Measurements from ENCODE around the gene SELENBP1.
"Not testable (repeated sequence)": the region's sequence is repeated elsewhere in the genome, so short reads cannot be mapped to it uniquely, and the experiment has no call there.

SELENBP1 gene

DNA sequence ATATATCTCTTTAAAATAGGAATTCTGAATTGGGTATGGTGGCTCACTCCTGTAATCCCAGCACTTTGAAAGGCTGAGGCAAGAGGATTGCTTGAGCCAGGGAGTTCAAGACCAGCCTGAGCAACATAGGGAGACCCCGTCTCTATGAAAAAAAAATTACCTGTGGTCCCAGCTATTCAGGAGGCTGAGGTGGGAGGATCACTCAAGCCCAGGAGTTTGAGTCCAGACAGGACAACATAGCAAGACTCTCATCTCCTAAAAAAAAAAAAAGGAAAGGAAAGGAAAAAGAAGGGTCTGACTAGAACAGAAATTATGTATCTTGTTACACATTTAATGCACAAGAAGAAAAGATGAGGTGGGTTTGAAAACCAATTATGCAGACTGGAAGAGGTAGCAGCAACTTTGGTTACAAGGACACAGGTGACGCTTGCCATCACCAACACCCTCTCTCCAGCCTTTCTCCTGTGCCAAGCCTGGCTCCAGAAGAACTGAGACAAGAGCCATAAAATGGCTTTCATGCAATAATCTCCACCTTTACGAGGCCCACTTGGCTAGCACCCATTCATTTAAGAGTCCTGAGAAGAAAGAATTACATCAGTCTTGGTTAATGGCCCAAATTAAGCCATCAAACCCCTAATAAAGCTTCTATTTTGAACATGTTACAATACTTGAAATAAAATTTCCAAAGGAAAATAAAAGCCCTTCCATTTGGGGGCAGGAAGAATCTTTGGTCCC lies 4.8 kb upstream of the SELENBP1 start:
- DNase-seq (ENCODE audit: low read depth in 3 of 3, low spot score in 1 of 3): no peak

DNA sequence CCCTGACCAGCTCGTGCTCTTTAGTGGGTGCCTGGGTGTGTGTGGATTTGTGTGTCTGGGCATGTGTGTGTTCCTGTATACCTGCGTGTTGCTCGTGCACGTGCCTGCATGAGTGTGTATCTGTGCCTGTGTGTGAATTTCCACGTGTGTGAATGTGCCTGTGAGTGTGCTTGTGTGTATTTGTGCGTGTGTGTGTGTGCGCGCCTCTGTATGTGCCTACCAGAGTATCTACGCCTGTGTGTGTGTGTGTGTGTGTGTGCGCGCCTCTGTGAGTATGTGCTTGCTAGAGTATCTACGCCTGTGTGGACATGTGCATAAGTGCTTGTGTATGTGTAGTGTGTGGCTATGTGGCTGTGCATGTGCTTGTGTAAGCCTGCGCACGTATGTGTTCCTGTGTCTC lies 691 bp upstream of the SELENBP1 start:
- DNase-seq (ENCODE audit: low read depth in 3 of 3, low spot score in 1 of 3): no peak

DNA sequence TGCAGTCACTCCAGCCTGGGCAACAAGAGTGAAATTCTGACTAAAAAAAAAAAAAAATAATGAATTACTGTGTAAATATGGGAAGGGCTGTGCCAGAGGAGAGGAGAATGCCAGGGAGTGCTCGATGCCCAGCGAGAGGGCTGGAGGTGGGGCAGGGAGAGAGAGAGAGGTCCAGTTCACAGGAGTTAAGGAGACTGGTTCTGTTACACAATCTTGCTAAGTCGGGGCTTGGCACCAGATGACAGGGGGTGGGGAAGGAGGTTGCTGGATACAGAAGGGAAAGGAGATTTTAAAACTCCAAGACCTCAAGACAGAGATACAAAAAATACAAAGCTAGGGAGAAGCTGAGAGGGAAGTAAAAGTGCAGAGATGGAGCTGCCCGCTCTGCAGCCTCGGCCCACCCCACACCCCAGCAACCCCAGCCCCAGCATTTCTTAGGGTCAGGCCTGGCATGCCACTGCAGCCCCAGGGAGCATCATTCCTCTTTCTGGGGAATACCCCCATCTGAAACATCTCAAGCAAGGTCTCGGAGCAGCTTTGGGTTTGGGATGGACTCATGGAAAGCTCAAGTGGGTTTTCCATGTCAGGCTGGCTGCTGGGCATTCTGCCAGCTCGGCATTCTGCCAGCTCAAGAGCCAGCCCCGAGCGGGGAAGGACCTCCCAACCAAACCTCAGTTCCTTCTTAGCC lies 991 bp downstream of the SELENBP1 start:
- no peak for DNase-seq (ENCODE audit: low read depth in 3 of 3, low spot score in 1 of 3)

DNA sequence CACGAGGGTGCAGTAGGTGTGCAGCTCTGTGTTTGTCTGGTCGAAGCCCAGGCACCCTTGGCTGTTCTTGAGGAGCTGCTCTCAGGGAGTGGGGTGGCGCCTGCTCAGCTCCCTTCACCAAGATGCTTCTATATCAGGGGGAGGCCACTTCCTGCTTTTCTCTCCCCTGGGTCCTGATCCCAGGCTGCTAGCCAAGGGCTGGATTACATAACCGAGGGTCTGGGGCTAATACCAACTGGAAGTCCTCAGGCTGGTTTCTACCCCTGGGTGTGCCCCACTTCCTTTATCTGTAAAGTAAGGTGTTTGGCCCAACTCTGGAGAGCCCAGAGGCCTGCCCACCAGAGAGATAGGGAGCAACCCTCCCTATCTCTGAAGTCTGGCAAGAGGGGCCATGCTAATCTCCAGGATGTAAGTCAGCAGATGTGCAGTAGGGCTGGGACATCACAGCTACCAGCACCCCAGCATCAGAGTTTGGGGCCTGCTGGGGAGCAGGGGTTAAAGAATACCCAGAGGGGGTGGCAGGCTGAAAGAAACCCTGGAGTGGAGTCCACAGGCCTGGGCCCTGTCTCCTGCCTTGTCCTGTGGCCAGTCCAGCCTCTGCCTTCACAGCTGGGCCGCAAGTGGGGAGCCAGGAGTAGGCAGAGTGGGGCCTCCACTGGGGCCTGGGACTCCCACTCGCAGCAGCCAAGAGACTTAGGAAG lies 2.1 kb downstream of the SELENBP1 start:
- DNase-seq (ENCODE audit: low read depth in 3 of 3, low spot score in 1 of 3): no peak

DNA sequence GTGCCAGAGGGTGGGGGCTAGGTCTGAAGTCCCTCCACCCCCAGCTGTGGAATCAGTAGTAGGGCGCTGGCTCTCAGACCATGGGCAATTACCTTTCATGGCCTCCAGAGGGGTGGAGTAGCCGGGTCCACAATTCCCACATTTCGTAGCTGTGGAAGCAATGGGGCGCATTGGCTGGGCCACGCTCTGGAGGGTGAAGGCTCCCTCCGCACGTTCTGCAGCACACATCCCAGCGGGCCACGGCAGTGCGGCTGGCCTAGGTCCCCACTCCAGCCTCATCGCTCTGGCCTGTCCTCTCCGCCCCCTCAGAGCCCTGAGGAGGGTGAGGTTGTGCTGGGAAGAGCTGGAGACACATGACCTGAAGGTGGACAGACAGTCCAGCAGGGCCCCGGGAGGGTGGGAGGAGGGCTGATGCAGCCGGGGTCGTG lies 2.9 kb downstream of the SELENBP1 start:
- DNase-seq (ENCODE audit: low read depth in 3 of 3, low spot score in 1 of 3): no peak

DNA sequence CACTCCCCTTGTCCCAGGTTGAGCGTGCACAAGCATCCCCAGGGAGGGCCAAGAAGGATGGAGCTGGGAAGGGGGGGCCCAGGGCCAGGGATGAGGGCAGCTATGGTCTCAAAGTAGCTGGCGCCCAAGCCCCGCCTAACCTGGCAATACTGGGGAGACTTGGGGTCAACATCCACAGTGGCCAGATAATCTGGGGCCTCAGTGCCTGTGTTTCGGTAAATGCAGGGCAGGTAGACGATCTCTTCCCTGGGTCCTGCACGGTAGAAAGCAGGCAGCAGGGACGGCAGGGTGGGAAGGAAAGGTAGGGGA lies 3.2 kb downstream of the SELENBP1 start:
- DNase-seq (ENCODE audit: low read depth in 3 of 3, low spot score in 1 of 3): no peak

DNA sequence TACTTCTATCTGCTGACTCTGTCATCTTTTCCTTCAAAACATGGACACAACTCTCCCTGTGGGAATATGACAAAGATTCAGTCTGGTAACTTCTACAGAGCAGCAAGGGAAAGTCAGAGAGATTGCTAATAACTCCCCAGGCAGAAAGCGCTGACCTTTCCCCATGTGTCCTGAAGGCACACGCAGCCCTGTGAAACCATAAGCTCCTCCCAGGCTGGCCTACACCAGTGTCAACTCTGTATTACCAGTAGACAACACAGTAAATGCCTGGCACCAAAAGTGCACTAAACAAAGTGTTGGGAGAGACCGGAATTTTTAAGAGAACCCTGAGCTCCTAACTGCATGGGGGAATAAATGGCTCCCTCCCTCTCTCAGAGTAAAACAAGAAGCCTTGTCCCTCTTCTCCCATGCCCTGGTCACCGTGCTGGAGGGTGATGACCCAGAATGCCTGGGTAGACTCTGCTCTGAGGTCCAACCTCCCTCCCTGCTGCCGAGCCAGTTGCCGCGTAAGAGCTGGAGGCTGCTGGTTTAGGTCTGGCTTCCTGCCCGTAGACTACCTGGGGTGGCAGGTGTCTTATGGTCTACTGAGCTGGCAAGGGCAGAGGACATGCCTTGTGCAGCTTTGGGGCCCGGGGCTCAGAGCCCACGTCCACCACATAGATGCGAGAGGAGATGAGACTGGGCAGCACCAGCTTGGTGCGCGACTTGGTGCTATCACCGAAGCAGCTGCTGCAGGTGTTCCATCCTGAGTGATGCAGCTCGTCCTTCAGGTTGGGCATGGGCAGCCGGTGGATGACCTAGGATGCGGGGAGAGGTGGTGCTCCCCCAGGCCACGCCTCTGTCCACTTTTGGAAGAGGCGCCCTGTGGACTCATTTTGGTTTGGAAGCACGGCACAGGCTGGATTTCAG lies 3.9 kb downstream of the SELENBP1 start:
- DNase-seq (ENCODE audit: low read depth in 3 of 3, low spot score in 1 of 3): no peak

DNA sequence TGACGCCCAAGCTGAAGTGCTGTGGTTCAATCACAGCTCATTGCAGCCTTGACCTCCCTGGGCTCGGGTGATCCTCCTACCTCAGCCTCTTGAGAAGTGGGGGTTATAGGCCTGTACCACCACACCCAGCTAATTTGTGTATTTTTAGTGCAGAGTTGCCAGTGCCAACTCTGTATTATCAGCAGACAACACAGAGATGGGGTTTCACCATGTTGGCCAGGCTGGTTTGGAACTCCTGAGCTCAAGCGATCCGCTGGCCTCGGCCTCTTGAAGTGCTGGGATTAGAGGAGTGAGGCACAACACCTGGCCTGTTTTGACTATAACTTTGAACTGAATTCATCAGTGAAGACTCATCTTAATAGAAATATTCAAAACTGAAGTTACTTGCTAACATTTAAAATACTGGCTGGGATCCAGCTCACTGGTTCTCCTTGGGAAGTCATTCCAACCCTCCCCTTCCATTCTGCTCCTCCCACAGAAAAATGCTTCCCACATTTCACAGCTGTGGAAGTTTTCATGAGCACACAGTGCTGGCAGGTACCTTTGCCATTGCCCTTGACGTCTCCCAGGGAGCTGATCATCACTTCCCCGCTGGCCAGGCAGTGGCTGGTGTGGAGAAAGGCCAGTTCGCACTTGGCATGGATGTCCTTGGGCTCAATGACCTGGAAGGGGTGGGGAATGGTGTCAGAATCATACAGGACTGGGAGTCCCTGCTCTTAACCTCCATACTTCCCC lies 4.7 kb downstream of the SELENBP1 start:
- no peak for DNase-seq (ENCODE audit: low read depth in 3 of 3, low spot score in 1 of 3)

DNA sequence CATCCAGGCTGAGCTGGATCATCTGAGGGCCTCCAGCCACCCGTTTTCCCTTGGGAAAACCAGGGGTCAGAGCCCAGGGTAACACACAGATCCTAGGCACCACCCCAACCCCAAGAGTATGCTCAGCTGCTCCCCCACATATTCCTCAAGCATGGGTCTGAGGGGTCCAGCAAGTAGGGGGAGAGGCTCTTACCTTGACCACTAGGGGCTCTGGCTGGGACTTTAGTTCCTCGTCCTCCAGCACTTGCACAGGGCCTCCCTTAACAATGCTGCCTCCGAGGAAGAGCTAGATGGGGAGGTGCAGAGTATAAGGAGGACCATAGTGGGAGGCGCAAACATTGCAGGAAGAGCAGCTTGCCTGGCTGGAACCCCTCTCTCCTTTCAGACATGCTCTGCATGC lies 7.5 kb downstream of the SELENBP1 start:
- DNase-seq (ENCODE audit: low read depth in 3 of 3, low spot score in 1 of 3): no peak

DNA sequence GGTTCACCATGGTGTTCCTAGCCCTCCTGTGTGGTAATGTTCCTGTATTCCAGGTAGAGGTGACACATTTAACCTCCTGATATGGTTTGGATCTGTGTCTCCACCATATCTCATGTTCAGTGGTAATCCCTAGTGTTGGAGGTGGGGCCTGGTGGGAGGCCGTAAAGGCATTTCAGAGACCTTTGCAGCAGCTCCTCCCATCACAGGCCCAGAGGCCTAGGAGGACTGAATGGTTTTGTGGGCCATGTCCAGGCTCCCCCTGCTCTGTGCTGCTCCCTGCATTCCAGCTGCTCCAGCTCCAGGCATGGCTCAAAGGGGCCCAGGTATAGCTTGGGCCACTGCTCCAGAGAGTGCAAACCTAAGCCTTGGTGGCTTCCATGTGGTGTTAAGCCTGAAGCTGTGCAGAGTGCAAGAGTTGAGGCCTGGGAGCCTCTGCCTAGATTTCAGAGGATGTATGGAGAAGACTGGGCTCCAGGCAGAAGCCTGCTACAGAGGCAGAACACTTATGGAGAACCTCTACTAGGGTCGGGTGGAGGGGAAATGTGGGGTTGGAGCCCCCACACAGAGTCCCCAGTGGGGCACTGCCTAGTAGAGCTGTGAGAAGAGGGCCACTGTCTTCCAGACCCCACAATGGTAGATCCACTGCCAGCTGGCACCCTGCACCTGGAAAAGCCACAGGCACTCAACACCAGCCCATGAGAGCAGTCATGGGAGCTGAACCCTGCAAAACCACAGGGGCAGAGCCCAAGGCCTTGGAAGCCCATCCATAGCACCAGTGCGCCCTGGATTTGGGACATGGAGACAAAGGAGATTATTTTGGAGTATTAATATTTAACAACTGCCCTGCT lies 10.0 kb downstream of the SELENBP1 start:
- no peak for DNase-seq (ENCODE audit: low read depth in 3 of 3, low spot score in 1 of 3)

DNA sequence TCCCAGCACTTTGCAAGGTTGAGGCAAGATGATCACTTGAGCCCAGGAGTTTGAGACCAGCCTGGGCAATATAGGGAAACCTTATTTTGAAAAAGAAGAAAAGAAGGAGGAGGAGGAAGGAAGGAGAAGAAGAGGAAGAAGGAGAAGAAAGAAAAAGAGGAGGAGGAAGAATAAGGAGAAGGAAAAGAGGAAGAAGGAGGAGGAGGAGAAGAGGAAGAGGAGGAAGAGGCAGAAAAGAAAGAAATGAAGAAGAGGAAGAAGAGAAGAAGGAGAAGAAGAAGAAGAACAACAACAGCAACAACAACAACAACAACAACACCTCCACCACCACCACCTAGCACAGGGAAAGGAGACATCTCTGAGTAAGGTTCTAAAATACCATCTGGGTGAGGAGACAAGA lies 10.6 kb downstream of the SELENBP1 start:
- no peak for DNase-seq (ENCODE audit: low read depth in 3 of 3, low spot score in 1 of 3)

DNA sequence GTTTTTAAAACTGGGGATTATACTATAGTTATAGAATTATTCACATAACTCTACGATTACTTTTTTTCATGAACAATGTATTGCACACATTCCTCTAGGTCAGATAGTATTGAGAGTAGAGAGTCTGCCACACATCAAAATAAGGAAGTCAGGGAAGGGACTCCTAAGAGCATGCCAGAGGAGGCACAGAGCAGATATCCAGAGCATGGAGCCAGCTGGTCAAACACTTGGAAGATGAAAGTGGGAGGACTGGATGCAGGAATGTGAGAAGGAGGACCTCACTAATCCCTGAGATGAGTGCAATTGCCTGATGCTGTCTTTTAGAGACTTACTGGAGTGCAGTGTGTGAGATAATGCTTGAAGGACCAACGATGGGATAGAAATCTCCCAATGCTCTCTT lies 15.8 kb downstream of the SELENBP1 start:
- DNase-seq (ENCODE audit: low read depth in 3 of 3, low spot score in 1 of 3): no peak

DNA sequence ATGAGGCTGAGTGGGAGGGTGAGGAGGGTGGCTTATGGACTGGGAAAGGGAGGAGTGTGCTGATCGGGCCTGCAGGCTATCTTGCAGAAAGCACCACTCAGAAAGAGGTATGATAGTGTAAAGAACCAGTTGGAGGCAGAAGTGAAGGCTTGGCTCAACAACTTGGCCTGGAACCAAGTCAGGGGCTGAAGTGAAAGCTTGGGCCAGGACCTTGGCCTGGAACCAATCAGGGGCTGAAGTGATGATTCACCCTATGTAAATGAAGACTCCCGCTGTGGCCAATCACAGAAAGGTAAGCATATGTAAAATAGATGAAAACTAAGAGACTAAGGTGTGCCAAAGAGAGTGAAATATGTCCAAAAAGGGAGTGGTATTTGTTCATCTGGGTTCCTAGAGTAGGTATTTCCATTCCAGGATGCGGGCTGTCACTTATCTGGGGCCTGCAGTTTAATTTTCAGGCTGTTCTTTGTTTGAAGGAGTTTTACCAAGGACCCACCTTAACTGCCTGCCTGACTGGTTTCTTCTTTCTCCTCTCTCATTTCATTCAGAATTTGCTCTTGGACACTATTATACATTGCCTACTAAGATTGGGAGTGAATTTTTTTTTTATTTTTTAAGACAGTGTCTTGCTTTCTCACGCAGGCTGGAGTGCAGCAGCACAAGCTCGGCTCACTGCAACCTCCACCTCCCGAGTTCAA lies 20.3 kb downstream of the SELENBP1 start:
- DNase-seq (ENCODE audit: low read depth in 3 of 3, low spot score in 1 of 3): no peak

DNA sequence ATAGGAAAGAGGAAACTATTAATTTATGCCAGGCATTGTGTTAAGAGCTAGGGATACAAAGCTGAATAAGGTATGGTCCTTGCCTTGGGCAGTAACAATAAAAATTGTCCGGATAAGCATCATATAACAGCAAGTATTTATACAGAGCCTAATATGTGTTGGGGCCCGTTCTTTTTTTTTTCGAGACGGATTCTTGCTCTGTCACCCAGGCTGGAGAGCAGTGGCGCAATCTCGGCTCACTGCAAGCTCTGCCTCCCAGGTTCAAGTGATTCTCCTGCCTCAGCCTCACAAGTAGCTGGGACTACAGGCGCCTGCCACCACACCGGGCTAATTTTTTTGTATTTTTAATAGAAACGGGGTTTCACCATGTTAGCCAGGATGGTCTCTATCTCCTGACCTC lies 22.2 kb downstream of the SELENBP1 start:
- DNase-seq (ENCODE audit: low read depth in 3 of 3, low spot score in 1 of 3): not testable (repeated sequence)

DNA sequence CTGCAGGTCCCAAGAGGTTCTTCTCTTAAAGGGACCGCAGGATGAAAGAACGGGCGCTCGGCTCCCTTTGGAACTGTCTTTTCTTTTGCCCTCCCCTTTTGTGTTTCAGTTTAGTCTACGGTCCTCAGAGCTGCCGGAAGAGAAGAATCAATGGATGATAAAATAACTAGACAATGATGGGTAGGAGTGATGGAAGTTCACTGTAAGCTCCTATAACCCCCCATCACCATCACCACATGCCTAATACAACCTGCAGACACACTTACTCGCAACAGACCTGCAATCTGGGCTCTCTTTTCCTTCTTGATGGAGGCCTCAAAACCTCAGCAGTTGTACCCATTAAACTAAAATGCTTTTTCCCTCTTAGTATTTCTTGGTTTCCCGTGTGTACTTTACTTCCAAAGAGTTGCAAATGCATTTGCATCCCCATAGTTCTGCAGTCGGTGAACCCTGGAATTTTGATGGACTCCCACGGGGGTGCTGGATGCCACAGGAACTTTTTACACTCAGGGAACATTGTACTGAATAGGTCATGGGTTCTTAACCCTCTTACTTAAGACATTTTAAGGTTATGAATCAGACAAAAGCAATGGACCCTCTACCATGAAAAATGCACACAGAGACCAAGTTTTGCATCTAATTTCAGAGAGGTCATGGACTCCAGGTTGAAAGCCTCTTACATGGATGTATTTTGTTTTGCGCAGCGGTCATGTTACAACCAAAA lies 24.8 kb downstream of the SELENBP1 start:
- no peak for DNase-seq (ENCODE audit: low read depth in 3 of 3, low spot score in 1 of 3)

DNA sequence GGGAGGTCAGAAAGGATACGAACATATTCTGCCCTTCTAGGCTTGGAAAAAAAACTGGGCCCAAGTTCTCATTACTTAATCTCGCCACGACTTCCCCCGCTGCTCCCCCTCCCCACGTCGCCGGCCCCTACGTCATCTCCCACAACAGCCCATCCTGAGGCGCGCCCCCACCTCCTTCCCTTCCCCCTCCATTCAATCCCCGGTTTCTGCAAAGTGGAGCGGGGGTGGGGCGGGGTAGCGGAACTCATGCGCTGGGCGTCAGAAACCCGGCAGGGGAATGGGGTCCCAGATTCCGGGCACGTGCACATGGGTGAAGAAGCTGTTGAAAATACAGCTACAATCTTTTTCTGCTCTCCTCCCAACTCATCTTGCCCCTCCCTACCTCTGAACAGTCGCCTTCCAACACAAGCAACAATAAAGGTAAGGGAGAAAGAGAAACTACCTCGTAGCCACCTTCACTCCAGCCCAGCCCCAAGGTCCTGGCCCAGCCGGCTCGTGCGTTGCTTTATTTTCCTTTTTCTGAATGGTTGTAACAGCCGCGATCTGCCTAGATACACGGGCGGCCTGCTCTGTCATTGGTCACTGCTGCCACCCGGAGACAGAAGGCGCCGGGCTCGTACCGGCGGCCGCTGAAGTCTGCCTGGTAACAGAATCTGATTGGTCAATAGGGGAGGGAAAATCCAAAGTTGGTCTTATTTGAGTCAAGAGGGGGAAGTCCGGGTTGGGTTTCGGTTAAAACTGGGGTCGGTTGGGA lies 25.6 kb downstream of the SELENBP1 start, which contains the start of gene RFX5:
RFX5 (minus strand) TSS at position 484 of the 754 bp plus-strand sequence. CDS start 932 bp downstream, outside the sequence.
- DNase-seq (ENCODE audit: low read depth in 3 of 3, low spot score in 1 of 3): peak; percentile 75 to 90 (median 85)

DNA sequence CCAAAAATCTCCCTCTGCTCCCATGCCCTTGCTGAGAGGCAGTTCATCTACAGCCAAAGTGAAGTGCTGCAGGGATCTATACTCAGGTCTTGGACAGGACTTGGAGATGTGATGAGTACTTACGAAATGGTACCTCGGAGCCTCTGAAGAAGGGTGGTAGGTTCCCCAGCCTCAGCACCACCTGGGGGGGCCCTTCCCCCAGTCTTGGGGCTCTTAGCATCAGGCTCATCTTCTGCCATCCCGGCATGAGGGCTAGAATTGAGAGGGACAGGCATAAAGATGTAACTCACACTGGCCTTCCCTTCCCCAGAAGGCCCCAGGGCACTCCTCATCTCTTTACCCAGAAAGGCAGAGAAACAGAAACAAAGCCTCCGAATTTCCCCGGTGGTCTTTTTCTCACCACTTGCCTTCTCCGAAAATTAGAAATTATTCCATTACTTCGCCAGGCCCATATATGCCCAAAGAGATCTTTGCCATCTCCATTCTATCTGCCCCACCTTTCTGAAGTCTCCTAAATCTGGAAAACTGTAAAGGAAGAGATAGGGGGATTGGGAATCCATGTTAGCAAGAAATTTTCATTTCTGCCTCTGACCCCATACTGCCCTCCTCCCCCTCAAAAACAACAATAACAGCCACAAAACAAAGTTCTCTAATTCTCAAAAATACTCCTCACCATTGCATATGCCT lies 26.3 kb downstream of the SELENBP1 start:
- no peak for DNase-seq (ENCODE audit: low read depth in 3 of 3, low spot score in 1 of 3)

All from stimulated activated CD4-positive, alpha-beta T cell treated with anti-CD3 and anti-CD28 coated beads, TNF-alpha, amount 100 ng/mL, for 1 hour (primary cell).